GM18508 (cell line): Measurements from ENCODE around the gene FAM162B.
"Not testable (repeated sequence)": the region's sequence is repeated elsewhere in the genome, so short reads cannot be mapped to it uniquely, and the experiment has no call there.

Source experiments
- ATAC-seq: cut with Tn5 transposase; IDR thresholded peaks from one replicate; pipeline ENCODE4 v1.9.1; 2021; ENCODE audit warnings: moderate number of reproducible peaks; ENCODE audit not compliant: insufficient read depth, unreplicated experiment

Gene FAM162B

DNA sequence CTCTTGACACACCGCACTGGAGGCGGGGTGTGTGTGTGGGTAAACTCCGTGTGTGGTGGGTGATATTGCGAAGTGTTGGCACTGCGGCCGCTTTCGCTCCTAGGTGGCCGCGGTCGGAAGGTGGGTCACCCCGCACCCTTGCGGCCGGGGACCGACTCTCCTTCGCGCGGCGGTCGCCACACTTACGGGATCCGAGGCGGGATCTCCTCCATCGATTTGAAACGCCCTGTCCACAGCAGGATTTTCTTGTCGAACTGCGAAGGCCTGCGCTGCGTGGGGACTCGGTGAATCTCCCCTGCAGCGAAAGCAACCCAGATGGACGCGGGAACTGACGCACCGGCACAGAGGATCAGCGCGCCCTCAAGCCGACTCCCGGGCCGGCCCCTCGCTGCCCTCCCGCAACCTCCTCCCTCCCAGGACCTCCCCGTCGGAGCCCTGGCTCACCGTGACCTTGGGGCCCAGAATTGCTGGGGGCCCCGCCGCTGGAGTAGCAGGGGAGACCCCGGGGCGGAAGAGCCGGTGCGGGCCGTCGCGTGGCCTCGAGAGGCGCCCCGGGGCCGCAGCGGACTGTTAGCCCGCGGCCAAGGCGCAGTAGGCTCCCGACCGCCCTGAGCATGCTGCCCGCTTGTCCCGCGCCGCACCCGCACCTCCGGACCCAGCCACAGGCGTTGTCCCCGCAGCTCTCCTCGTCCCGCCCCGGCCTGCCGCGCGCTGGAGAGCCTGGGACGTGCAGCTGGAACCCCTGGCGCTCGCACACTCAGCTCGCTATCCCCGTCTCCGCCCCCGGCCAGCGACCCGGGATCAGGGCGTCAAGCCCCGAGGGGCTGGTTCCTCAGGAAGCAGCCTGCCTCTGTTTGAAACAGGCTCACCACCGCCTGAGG is at the start of gene FAM162B:
TSS of gene FAM162B (minus strand) at position 759 of the 881 bp plus-strand sequence. CDS start at position 616, 143 bp downstream.
- no peak for ATAC-seq

DNA sequence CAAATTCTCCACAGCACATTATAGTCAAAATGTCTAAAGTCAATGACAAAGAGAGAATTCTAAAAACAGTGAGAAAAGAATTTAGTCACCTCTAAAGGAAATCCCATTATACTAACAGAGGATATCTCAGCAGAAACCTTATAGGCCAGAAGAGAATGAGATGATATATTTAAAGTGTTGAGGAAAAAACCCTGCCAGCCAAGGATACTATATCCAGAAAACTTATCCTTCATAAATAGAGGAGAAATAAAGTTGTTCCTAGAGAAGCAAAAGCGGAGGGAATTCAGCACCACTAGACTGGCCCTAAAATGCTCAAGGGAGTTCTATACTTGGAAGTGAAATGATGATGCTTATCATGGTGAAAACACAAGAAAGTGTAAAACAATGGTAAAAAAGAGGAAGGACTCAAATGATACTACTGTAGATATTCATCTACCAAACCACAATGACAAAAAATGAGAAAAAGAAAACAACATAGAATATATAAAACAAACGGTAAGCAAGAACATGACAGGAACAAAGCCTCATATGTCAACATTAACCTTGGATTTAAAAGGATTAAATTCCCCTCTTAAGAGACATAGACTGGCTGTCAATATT is 46.6 kb upstream of the FAM162B start:
- no peak for ATAC-seq

DNA sequence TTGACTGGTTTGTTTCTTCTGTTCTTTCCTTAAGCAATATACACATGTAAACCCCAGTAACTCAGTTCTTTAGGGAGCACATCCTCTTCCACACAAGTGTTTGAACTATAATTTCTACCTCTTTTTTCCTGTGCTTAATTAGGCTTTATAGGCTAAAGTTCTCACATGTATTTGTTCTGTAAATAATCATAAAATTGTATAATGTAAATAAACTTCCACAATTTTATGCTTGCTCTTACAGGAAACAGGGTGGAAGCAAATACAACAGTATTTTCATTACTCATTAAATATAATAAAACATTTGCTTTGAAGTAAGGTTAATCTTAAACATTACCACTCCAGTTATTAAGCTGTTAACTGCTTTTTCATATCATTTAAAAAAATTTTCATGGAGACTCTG is 36.5 kb upstream of the FAM162B start:
- ATAC-seq, result no peak

DNA sequence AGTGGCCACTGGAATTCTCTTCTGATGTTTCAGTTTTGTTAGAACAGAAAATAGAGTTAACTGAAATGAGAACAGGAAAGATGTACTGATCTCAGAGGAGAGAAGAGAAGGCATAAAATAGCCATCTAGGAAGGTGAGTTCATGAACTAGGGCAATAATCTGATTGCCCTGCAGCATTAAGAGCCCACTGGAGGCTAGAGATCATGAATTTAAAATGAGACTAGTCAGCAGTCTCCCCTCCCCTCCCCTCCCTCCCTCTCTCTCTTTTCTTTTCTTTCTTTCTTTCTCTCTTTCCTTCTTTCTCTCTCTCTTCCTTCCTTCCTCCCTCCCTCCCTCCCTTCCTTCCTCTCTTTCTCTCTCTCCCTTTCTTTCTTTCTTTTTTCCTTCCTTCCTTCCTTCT is 34.4 kb upstream of the FAM162B start:
- no peak for ATAC-seq

DNA sequence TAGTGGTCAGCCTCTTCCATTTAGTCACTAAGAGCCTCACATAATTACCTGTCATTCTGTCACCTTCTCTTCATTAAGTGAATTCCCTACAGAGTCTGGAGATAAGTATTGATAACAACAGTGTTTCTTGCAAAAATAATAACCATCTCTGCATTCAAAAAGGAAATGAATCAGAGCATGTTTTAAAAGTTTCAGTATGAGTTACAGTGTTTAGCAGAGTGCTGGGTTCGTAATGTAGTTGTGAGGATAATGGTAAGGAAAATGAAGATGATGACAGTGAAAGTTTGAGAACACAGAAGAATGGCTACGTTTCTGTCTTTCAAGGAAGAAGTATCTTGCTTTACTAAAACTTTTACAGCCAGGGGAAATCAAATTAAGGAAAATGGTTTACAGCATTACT is 32.1 kb upstream of the FAM162B start:
- no peak for ATAC-seq

DNA sequence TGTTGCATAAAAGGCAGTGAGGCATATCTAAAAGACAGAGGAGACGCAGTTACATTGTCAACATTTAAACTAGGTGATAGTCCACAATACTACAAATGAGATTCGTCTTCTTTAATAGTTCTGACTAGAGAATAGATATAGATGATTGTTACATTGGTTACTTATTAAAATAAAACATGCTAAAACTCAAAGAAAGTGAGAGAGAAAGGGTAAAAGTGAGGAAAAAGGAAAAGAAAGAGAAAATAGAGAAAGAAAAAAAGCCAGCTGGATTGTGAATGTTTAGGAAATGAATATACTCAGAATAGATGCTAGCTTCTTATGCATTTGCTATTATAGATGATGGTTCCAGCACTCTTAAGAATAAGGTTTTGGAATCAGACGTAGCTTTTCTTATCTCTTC is 27.7 kb upstream of the FAM162B start:
- ATAC-seq, result no peak

DNA sequence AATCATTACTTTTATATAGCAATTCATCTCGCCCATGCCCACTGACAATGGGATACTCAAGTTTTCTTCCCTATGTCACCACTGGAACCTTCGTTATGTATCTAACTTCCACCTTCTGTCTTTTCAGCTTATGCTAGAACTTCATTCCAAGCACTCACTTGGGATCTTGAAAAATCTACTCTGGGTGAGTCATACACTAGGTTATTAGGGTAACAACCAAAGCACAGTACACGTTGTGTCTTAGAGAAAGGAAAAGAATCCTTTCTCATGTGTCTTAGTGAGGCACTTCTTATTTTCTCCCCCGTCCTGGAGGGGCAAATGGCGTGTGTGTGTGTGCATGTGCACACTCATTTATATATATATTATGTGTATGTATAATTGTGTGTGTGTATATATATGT is 18.3 kb upstream of the FAM162B start:
- ATAC-seq, result no peak

DNA sequence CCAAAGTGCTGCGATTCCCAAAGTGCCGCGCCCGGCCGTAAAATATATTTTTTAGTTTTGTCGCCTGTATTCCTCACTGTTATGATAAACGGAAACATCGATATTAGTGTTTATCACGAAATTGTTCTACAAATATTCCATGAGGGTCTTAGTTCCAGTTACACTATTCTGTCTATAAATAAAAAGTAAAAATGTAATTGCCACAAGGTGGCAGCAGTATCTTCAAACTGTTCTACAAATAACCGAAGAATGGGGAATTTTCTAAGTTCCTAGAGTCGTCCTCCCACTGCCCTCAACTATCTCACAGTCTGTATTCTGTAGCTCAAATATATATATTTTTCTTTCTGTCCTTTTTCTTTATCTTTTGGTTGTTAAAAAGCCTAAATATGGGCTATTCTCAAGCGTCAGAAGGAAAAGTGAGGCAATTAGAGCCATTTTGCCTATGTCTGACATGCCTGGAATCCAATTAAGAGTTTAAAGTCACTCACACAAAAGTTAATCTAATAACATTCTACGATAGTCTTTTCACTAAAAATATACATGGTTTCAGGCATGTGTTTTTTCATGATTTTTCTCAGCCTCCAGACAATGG is 14.2 kb upstream of the FAM162B start:
- no peak for ATAC-seq

DNA sequence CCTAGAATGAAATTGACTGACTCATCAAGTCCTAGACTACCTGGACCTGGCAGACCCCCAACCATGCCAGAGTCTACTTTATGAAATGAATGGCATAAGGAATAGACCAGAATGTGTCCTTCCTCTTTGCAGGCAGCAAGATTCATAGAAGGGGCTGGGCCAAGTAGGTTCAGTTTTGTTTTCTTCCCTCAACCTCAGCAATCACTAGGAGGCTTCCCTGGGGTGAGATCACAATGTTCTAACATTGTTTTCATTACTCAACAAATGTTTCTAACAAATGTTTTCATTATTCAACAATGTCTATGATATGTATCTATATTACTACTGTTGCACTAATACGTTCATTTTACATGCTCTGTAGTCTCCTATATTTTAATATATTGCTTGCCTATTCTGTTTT is 8.4 kb upstream of the FAM162B start:
- ATAC-seq, result no peak

DNA sequence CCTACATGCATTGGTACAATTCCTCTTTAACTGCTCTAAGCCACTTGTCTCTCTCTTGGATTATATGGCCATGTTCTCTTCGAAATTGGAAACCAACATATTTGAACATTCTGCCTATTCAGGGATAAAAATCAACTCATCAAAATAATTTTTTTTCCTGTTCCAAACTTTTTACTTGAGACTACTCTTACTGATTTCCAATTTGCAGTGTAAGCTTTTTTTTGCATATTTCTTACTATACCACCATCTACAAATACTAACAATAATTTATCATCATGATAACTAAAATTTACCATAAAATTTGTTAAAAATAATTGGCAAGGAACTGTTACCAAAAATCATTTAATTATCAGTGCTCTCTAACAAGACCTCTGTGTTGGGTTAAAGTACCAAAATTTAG is 6.9 kb upstream of the FAM162B start:
- ATAC-seq, result no peak

DNA sequence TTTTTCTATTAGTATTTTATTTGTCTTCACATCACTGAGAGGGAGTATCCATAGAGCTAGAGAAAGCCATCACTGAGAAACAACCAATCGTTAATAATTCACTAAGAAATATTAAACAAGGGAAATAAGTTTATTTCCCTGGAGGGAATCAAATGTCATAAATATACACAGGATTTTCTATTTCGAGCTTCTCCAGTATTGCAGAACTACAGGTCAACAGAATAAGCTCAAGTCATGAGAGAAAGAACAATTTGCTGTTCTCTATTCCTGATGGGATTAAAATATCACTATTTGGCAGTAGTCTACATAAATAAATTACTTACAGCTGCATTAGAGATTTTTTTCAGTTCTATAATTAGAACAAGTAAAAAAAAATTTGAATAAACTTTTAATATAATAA is 2.2 kb upstream of the FAM162B start:
- no peak for ATAC-seq

DNA sequence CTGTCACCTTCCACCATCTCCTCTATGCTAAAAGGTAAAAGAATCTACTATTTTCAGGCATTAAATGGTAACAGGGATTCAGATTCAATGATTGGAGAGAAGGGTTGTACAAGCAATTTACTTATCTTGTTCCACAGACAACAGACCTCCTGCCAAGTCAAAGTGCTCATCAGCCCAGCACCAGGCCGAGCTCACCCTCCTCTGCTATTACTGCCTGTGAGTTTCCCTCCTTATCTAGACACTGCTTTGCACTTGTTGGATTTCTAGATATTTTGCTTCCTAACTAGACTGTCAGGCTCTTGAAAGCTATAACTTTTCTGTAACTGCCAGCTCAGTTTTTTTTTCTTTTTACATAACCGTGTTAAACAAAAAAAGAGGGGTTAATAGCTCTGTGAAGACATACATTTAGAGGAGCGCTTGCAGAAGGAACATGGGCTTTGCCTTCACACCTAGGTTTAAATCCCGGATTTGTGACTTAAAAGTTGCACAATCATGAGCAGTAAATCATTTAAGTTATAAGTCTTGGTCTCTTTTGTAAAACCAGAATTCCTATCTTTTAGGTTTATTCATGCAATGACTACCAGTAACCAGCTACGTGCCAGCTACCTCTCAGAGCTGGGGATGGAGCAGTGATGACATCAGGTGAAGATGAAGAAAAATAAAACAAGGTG is 1.1 kb upstream of the FAM162B start:
- ATAC-seq, result no peak

DNA sequence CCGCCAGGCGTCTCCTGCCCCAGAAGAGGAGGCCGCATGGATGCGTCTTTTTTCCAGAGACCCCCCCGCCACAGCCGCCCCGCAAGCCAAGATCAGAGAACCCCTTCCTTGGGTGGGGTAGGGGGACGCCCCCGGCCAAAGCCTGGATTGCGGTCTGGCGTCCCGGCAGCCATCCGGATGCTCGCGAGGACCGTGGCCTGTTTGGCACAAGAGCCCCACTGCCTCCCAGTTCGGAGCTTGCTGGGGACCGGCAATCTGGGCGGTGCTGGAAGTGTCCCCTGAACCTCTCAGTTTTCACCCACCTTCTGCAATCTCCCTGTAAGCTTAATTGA is 924 bp downstream of the FAM162B start:
- no peak for ATAC-seq

DNA sequence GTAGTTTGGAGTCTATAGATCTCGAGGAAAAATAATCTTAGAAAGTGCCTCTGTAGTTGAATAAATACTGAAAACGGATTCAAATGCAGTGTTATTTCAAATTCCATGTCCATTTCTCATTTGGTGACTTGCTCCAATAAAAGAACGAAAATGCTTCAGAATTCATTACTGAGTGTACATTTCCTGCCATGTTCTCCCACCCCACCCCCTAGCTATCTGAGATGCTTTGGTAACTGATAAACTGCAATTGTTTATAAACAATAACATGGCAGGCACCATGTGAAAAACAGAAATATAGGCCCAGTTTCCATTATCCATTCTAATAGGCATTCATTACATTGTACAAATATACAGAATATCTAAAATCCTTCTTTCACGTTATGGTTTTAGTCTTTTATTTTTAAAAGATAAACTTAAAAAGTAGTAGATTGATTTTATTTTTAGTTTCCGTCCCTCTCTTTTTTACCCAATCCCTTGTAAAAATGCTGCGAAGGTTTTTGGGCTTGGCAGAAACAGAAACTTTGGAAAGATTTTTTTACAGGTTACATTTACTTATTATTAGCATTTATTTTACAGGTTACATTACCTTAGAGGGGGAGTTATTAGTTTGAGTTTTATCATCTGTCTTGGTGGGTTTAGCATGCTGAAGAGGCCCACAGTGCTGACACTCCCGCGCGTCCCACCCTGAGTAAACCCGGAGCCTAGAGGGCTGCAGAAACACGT is 1.5 kb downstream of the FAM162B start:
- ATAC-seq, result no peak

DNA sequence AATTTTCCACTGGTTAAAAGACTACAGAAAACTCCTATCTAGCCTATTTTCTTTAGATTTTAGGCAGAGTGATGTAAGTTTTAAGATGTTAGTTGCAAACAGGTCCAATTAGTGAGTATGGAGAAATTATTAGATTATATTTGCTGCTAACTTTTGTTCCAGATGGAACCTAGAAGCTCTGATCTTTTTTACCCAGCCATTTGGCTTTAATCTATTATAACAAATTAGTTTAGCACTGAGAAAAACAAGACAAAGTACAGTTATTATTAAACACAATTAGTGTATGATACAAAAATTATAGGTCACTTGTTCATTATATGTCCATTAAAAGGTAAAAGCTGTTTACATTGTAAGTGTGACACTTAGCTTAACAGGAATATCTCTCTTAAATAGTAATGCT is 2.5 kb downstream of the FAM162B start:
- no peak for ATAC-seq

DNA sequence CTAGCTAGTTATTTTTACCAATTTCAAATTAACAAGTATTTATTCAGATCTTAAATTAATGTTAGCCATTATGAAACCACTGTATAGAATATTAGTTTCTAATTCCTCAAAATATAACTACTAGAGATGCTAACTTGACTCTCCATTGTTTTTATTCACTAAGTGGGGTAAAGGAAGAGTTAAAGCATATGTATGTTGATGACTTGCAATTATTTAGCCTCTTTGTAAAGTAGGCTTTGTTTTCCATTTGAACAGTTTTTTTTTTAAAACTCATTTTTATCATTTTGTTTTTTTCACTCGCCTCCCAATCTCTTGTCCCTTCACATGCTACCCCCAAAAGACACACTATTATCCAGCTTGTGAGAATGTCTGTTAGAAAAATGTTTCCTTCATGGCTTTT is 3.3 kb downstream of the FAM162B start:
- no peak for ATAC-seq

DNA sequence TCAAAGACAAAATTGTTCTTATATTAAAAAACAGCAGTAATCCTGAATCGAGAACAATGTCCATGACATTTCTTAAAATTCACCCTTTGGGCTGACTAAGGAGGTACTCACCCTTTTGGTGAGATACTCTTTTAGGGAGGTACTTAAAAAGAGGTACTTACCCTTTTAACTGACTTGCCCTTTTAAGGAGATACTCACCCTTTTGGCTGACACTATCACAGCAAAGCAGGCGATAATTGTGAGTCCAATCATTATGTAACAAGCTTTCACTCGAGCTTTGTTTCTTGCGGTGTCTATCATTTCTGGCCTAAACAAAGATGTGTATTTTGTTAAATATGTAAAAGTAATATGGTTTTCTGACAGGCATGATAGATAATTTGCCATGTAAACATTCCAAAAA is 3.7 kb downstream of the FAM162B start:
- ATAC-seq, result no peak

DNA sequence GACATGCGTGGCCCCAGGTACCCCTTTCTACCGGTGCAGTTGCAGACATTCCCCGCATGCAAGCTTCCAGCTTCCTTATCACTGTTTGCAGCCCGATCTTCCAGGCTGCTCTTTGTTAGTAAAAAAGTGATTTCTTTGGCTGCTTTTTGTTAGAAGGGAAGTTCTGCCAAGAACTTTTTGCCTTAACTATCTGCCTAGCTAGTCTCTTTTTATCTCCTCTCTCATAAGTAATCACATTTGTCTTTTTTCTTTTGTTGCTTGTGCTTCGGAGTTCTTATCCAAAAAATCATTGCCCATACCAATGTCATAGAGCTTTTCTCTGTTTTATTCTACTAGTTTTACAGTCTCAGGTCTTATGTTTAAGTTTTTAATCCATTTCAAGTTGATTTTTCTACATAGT is 20.3 kb downstream of the FAM162B start:
- ATAC-seq, result no peak

DNA sequence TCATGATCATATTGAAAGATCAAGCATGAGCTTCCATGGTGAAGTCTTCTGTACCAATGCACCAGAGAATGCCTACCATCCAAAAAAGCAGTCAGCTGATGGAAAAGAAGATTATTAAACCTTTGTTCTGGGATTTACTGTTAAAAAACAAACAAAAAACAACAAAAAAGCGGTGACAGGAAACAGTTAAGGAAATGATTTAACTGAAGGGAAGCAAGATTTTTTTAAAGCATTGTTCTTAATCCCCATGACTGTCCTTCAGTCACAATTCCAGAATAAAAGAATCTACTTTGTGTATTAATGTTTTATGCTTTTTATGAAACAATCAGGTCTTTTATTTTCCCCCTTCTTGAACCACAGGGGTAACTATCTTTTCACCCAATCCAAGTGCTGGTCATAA is 23.9 kb downstream of the FAM162B start:
- no peak for ATAC-seq

DNA sequence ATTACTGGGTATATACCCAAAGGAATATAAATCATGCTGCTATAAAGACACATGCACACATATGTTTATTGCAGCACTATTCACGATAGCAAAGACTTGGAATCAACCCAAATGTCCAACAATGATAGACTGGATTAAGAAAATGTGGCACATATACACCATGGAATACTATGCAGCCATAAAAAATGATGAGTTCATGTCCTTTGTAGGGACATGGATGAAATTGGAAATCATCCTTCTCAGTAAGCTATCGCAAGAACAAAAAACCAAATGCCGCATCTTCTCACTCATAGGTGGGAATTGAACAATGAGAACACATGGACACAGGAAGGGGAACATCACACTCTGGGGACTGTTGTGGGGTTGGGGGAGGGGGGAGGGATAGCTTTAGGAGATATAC is 25.0 kb downstream of the FAM162B start:
- not testable (repeated sequence) for ATAC-seq

DNA sequence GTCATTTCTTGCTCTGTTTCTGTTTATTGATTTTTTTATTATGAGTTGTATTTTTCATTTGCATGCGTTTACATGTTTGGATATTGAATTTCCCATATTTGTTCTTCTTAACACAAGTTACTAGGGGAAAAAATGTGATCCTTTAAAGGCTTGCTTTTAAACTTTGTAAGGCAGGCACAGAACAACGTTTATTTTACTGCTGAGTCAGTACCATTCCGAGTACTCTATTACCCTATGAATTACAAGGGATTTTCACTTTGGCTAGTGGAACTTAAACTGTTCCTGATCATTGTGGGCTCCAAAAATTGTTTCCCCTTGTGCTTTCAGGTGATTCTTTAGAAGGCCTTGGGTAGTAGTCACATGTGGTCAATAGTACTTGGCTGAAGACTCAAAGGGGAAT is 28.5 kb downstream of the FAM162B start:
- no peak for ATAC-seq
